Gastroesophageal sphincter (tissue), 4 donors: ENCODE data around the gene LAMA4. TPM values are rescaled to one million over a fixed set of nuclear protein-coding genes. Genes with fewer than 3 reads are reported as not detected.

Experiments
- ATAC-seq: fragments of 150-250 bp; one replicate; pipeline ENCODE4 v1.9.1; 2016; ENCODE audit warnings: mild to moderate bottlenecking, moderate library complexity
- H3K27ac ChIP-seq, 4 donors: fragments of 200-600 bp; sonication (generic) in 3 of 4; 1 replicate in 3 of 4; 2 replicates in 1 of 4; pipeline ENCODE4 v1.5.1; 2016 to 2019
- H3K27me3 ChIP-seq: fragments of 200-600 bp; sonication (generic); one replicate; pipeline ENCODE4 v1.5.1; 2019
- H3K36me3 ChIP-seq, 2 donors: fragments of 200-600 bp; sonication (generic); one replicate each; pipeline ENCODE4 v1.5.1; 2019; ENCODE audit warnings: control low read depth in 1 of 2
- H3K4me1 ChIP-seq, 3 donors: fragments of 200-600 bp; sonication (generic); 1 replicate in 2 of 3; 2 replicates in 1 of 3; pipeline ENCODE4 v1.5.1; 2016 to 2019; ENCODE audit warnings: control low read depth in 2 of 3
- H3K4me3 ChIP-seq, 2 donors: fragments of 200-600 bp; sonication (generic); one replicate each; pipeline ENCODE4 v1.5.1; 2019; ENCODE audit warnings: mild to moderate bottlenecking in 1 of 2, moderate library complexity in 1 of 2
- H3K9me3 ChIP-seq, 3 donors: fragments of 200-600 bp; sonication (generic); one replicate each; pipeline ENCODE4 v1.5.1; 2017 to 2019; ENCODE audit warnings: control low read depth in 2 of 3
- CTCF ChIP-seq, 4 experiments: fragments of 200-600 bp in 2 of 4; fragments of 450-650 bp in 2 of 4; sonication (generic) in 1 of 4; IDR thresholded peaks; one replicate each; pipeline ENCODE4 v1.5.1; 2017 to 2019; ENCODE audit warnings: antibody characterized with exemption in 4 of 4, mild to moderate bottlenecking in 2 of 4, moderate library complexity in 2 of 4
- EP300 ChIP-seq: sonication (generic); formaldehyde crosslinking; IDR thresholded peaks from one replicate; pipeline ENCODE4 v1.6.1; 2017; ENCODE audit warnings: antibody characterized with exemption, mild to moderate bottlenecking
- POLR2A ChIP-seq, 2 donors: fragments of 450-650 bp; IDR thresholded peaks; one replicate each; pipeline ENCODE4 v1.6.1; 2017; ENCODE audit warnings: antibody characterized with exemption in 2 of 2, mild to moderate bottlenecking in 2 of 2, moderate library complexity in 1 of 2
- POLR2AphosphoS5 ChIP-seq: sonication (generic); formaldehyde crosslinking; IDR thresholded peaks from one replicate; pipeline ENCODE4 v1.6.1; 2017; ENCODE audit warnings: antibody characterized with exemption
- WGBS, 2 donors: methylation state at CpG; one replicate each; pipeline ENCODE4 v1.1.5; 2018; ENCODE audit warnings: low coverage in 1 of 2; 5-methylcytosine and 5-hydroxymethylcytosine counted together
- total RNA-seq, 4 donors: library from RNA; depleted of rRNA; stranded (reverse); fragments of >200 nt; gene quantifications; one replicate each; pipeline ENCODE4 v1.1.0, GENCODE V29; 2016

LAMA4 gene
- total RNA-seq, 4 donors from 2014 or later, result 240 to 305 (median 265) TPM

DNA sequence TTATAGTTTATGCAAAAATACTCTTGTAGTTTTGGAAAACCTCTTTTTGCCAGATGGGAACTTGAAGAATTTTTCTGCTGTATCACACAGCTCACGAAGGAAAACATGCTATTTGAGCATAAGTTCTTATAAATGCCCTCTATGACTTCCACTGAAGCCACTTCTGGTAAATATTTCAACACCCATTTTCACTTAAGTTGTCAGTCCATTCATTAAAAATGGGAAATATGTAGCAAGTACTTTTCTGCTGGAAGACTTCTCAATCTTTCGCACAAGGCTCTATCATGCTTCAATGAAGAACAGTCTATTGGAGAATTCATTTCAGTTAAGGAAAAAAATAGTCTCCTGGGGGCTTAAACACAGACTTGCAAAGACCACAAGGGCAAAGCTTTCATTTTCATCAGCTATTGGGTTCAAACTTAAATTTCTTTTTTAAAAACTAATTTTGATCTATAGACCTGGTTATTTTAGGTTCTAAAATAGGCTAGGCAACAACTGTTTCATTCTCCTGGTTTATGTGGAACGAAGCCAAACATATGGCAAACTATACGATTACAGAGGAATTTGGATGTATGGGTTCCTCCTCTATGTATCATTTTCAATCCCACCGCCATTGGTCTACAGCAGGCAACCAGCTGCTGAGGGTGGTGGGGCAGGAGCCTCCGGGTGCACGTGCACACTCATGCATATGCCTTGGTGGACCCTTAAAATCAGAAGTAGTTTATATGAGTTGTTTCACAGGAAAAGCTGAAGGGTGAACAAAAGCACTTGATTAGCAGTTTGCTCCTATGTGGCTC lies 38.7 kb downstream of the LAMA4 start:
- no peak for TF ChIP-seq POLR2A (IDR thresholded peaks at IDR 0.05)
- peak; percentile 55 for TF ChIP-seq POLR2AphosphoS5
- peaks cover 42 to 93% (median 48%) of the 10 kb centered on the region in 3 donors for H3K4me1 ChIP-seq
- peak overlapping the region; percentile 71 to 88 (median 83) for H3K27ac ChIP-seq
- peaks cover 0 to 49% of the 10 kb centered on the region in 2 donors for H3K36me3 ChIP-seq
- ATAC-seq, result no peak
- no peak overlapping the region for H3K4me3 ChIP-seq
- no peaks in the 10 kb centered on the region for H3K9me3 ChIP-seq
- 64 to 68% methylated on average over 7 of the region's 7 CpGs for WGBS, 2 donors
- no peaks in the 10 kb centered on the region for H3K27me3 ChIP-seq

DNA sequence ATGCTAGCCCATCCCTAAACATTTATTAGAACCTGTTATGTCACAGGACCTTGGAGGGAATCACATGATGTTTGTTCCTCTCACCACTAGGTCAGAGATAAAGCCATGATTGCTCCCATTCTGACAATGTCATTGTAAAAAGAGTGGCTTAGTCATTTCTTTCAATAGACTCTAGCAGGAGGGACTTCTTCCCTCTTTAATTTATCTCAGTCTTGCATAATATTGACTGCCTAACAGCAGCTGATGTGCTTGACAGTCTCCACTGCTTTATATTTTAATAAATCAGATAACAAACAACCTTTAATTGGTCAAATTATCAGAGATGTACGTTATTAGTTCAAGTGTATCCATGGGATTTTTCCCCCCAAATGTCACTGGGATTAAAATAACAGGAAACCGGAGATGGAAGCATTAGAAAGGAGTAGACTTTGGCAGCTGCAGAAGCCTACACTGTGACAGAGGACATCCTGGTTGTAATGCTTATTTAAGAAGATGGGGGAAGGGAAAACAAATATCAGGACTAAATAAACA lies 39.6 kb downstream of the LAMA4 start:
- H3K27ac ChIP-seq, result peak overlapping the region; percentile 53 to 88 (median 83)
- peaks cover 43 to 93% (median 45%) of the 10 kb centered on the region in 3 donors for H3K4me1 ChIP-seq
- no peaks in the 10 kb centered on the region for H3K27me3 ChIP-seq
- H3K9me3 ChIP-seq, result no peaks in the 10 kb centered on the region
- no peak overlapping the region for H3K4me3 ChIP-seq
- 7 to 10% methylated on average over 2 of the region's 2 CpGs for WGBS, 2 donors
- no peak for ATAC-seq
- peaks cover 0 to 52% of the 10 kb centered on the region in 2 donors for H3K36me3 ChIP-seq
- TF ChIP-seq POLR2A (IDR thresholded peaks at IDR 0.05) (no peak), EP300 (no peak), POLR2AphosphoS5 (no peak), CTCF (IDR thresholded peaks at IDR 0.05) (no peak)

DNA sequence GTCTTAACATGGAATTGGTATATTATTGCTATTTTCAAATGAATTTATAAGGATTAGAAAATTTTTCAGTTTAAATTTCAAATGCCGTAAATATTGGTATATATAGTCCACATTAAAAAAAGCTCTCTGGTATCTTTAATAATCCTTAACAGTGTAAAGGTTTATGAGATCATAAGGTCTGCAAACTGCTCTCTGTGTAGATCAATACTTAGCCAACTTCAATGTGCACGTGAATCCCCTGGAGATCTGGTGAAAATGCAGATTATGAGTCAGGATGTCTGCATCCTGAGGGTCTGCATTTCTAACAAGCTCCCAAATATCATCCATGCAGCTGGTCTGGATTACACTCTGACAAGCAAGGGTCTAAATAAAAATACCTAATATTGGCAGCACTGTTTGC lies 43.5 kb downstream of the LAMA4 start:
- H3K36me3 ChIP-seq, result peaks cover 0 to 66% of the 10 kb centered on the region in 2 donors
- H3K9me3 ChIP-seq, result no peaks in the 10 kb centered on the region
- WGBS, 2 donors, result 83 to 88% methylated on average over 2 of the region's 2 CpGs
- no peak for ATAC-seq
- TF ChIP-seq POLR2A (IDR thresholded peaks at IDR 0.05), result no peak
- no peak for TF ChIP-seq POLR2AphosphoS5
- TF ChIP-seq CTCF (IDR thresholded peaks at IDR 0.05), result no peak
- TF ChIP-seq EP300, result no peak
- H3K27ac ChIP-seq, result peak overlapping the region in 2 of 4 donors; percentile 75 to 76
- no peaks in the 10 kb centered on the region for H3K27me3 ChIP-seq
- H3K4me3 ChIP-seq, result no peak overlapping the region
- peaks cover 18 to 93% (median 30%) of the 10 kb centered on the region in 3 donors for H3K4me1 ChIP-seq

- H3K9me3 ChIP-seq, result no peaks in the 10 kb centered on the region
- H3K36me3 ChIP-seq, result peaks cover 0 to 57% of the 10 kb centered on the region in 2 donors
- H3K27me3 ChIP-seq, result no peaks in the 10 kb centered on the region
- no peak overlapping the region for H3K4me3 ChIP-seq
- H3K27ac ChIP-seq, result peak overlapping the region; percentile 56 to 76 (median 70)
- H3K4me1 ChIP-seq, result peaks cover 26 to 93% (median 33%) of the 10 kb centered on the region in 3 donors
- 80% methylated on average over 2 of the region's 2 CpGs; no CpG with 5 or more reads in 1 of the 2 donors for WGBS, 2 donors
- ATAC-seq, result no peak
- TF ChIP-seq POLR2A (IDR thresholded peaks at IDR 0.05), result no peak
- no peak for TF ChIP-seq CTCF (IDR thresholded peaks at IDR 0.05)
- no peak for TF ChIP-seq EP300
- no peak for TF ChIP-seq POLR2AphosphoS5
Measured at GRCh38 chr6:112209131-112209530, 45.2 kb downstream of the LAMA4 start.

DNA sequence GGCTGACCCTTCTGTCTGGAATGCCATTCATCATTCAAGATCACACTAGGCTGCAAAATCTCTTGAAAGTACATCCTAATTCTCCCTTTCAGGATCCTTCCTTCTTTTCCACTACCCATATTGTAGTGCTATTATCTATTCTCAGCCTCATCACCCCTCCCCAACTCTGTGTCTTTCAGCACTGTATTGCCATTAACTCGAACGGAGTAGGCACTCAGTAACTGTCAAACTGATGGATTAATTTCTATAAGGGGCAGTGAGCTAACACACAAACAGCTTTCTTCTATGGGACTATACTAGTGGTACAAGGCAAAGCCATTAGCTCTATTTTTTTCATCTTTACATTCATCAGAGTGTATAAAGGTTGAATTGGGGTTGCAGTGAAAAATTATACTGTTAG lies 46.6 kb downstream of the LAMA4 start:
- 50% methylated on average over 2 of the region's 2 CpGs; no CpG with 5 or more reads in 1 of the 2 donors for WGBS, 2 donors
- Histone ChIP-seq H3K4me1 (peaks cover 33 to 93% (median 36%) of the 10 kb centered on the region in 3 donors), H3K27ac (peak overlapping the region in 3 of 4 donors; percentile 40 to 76 (median 75)), H3K27me3 (no peaks in the 10 kb centered on the region), H3K4me3 (no peak overlapping the region), H3K9me3 (no peaks in the 10 kb centered on the region), H3K36me3 (peaks cover 0 to 47% of the 10 kb centered on the region in 2 donors)
- no peak for ATAC-seq
- no peak for TF ChIP-seq POLR2AphosphoS5
- TF ChIP-seq EP300, result no peak
- no peak for TF ChIP-seq CTCF (IDR thresholded peaks at IDR 0.05)
- no peak for TF ChIP-seq POLR2A (IDR thresholded peaks at IDR 0.05)
